Ovary (tissue), 9 donors: ENCODE data around the gene CCR6. TPM values are rescaled to one million over a fixed set of nuclear protein-coding genes. Genes with fewer than 3 reads are reported as not detected.

ENCODE experiments used
- DNase-seq, 5 donors: peaks; one replicate each; pipeline ENCODE4 v3.0.0-alpha.2; 2019 to 2020
- H3K27ac ChIP-seq, 2 donors: fragments of 200-600 bp; one replicate each; pipeline versions ENCODE4 v1.5.1 to v1.8.0; 2019 to 2022
- H3K27me3 ChIP-seq: fragments of 200-600 bp; one replicate; pipeline ENCODE4 v1.8.0; 2022
- H3K36me3 ChIP-seq: fragments of 200-600 bp; sonication (generic); one replicate; pipeline ENCODE4 v1.5.1; 2019
- H3K4me1 ChIP-seq: one replicate; pipeline ENCODE4 v1.8.1; 2013; ENCODE audit warnings: mild to moderate bottlenecking, moderate library complexity; ENCODE audit not compliant: insufficient read depth
- H3K4me3 ChIP-seq: fragments of 200-600 bp; sonication (generic); one replicate; pipeline ENCODE4 v1.5.1; 2017
- H3K9me3 ChIP-seq, 2 donors: fragments of 200-600 bp in 1 of 2; sonication (generic) in 1 of 2; one replicate each; pipeline versions ENCODE4 v1.5.1 to v1.8.1; 2013 to 2019; ENCODE audit warnings: mild to moderate bottlenecking in 1 of 2, moderate library complexity in 1 of 2
- CTCF ChIP-seq, 3 donors: fragments of 450-650 bp in 2 of 3; fragments of 200-600 bp in 1 of 3; IDR thresholded peaks; one replicate each; pipeline versions ENCODE4 v1.5.1 to v1.8.0; 2016 to 2022; ENCODE audit warnings: antibody characterized with exemption in 3 of 3, mild to moderate bottlenecking in 1 of 3
- EP300 ChIP-seq: sonication (generic); formaldehyde crosslinking; IDR thresholded peaks from one replicate; pipeline ENCODE4 v1.6.1; 2017; ENCODE audit warnings: antibody characterized with exemption
- POLR2A ChIP-seq: fragments of 450-650 bp; IDR thresholded peaks from one replicate; pipeline ENCODE4 v1.6.1; 2017; ENCODE audit warnings: antibody characterized with exemption, mild to moderate bottlenecking, moderate library complexity
- WGBS, 3 donors: extraction: QIAGEN DNeasy Blood & Tissue Kit in 1 of 3; methylation state at CpG; one replicate each; pipeline versions ENCODE4 v1.1.5 to v1.1.7; 2013 to 2017; 5-methylcytosine and 5-hydroxymethylcytosine counted together
- intact Hi-C, 4 donors: fragments of 100-400 bp; cut with DNase I; formaldehyde crosslinking; loops; one replicate each; pipeline versions ENCODE4 v1.11.0 to v1.15.1; 2022 to 2023
- polyA plus RNA-seq, 2 donors: library from polyadenylated mRNA; stranded (reverse); fragments of 200-250 nt in 1 of 2; fragments of 350-450 nt in 1 of 2; fragmentation: Illumina TruSeq in 1 of 2; extraction: RNeasy Lipid Tissue Mini Kit (QIAGEN cat#74804) in 1 of 2; gene quantifications; one replicate each; pipeline ENCODE4 v1.2.3, GENCODE V29; 2013 to 2014
- total RNA-seq, 7 donors: library from RNA; depleted of rRNA in 2 of 7; stranded (reverse); fragments of >200 nt in 2 of 7; fragmentation: NEBNext Ultra II Directional in 3 of 7; extraction: Animal tissue kit (Norgen Biotek cat#: 25700) in 3 of 7; gene quantifications; one replicate each; pipeline versions ENCODE4 v1.1.0 to v1.2.4, GENCODE V29; 2016 to 2023
- donor health status: DM: no; HTN: no; CAD: no; lungs with moderate emphysema.
- donor health status: DM: no; HTN: no; CAD: no.
- donor health status: Bipolar disorder and iron deficiency.
- donor health status: DM: yes; HTN: yes; CAD: no.
- donor health status: DM: no; HTN: no; CAD: no.
- donor health status: DM: yes; HTN: yes; CAD: no.

The CCR6 gene
- total and polyA plus RNA-seq, 9 donors, result 0.18 TPM; not detected in 8

- intact Hi-C loops, result loop anchor here in 1 of 4 donors (10.0 kb wide), 1 partner anchor 373 kb away; no protein-coding TSS in a partner anchor
- H3K4me3 ChIP-seq, result no peak overlapping the region
- no peak for DNase-seq
- no peak overlapping the region for H3K27ac ChIP-seq
- H3K4me1 ChIP-seq, result no peaks in the 10 kb centered on the region
- H3K9me3 ChIP-seq, result no peaks in the 10 kb centered on the region
- TF ChIP-seq CTCF (IDR thresholded peaks at IDR 0.05), result no peak
- TF ChIP-seq POLR2A, result no peak
- no peak for TF ChIP-seq EP300
- no peaks in the 10 kb centered on the region for H3K36me3 ChIP-seq
- no peaks in the 10 kb centered on the region for H3K27me3 ChIP-seq
Observed at GRCh38 chr6:167148021-167148420, 25.1 kb downstream of the CCR6 start.

- intact Hi-C loops, result loop anchor here in 1 of 4 donors (10.0 kb wide), 1 partner anchor 374 kb away; no protein-coding TSS in a partner anchor
- H3K27ac ChIP-seq, result no peak overlapping the region
- H3K9me3 ChIP-seq, result no peaks in the 10 kb centered on the region
- DNase-seq, result no peak
- H3K4me1 ChIP-seq, result no peaks in the 10 kb centered on the region
- TF ChIP-seq POLR2A (no peak), CTCF (IDR thresholded peaks at IDR 0.05) (no peak), EP300 (no peak)
- H3K27me3 ChIP-seq, result no peaks in the 10 kb centered on the region
- H3K36me3 ChIP-seq, result no peaks in the 10 kb centered on the region
- no peak overlapping the region for H3K4me3 ChIP-seq
- 74 to 82% (median 76%) methylated on average over 5 of the region's 5 CpGs for WGBS, 3 donors
Observed at GRCh38 chr6:167148997-167149396, 26.1 kb downstream of the CCR6 start.

GRCh38 chr6:167150941-167151549 is 28.1 kb downstream of the CCR6 start:
- WGBS, 3 donors, result 93 to 94% (median 94%) methylated on average over 6 of the region's 6 CpGs
- intact Hi-C loops, result loop anchor here in 1 of 4 donors (5.0 kb wide), 1 partner anchor 834 kb away; no protein-coding TSS in a partner anchor
- no peaks in the 10 kb centered on the region for H3K4me1 ChIP-seq
- H3K9me3 ChIP-seq, result no peaks in the 10 kb centered on the region
- no peak for DNase-seq
- H3K27me3 ChIP-seq, result no peaks in the 10 kb centered on the region
- no peaks in the 10 kb centered on the region for H3K36me3 ChIP-seq
- no peak overlapping the region for H3K4me3 ChIP-seq
- H3K27ac ChIP-seq, result no peak overlapping the region
- TF ChIP-seq POLR2A (no peak), CTCF (IDR thresholded peaks at IDR 0.05) (no peak), EP300 (no peak)

GRCh38 chr6:167151648-167152047 is 28.8 kb downstream of the CCR6 start:
- Histone ChIP-seq H3K27ac (no peak overlapping the region), H3K4me3 (no peak overlapping the region), H3K36me3 (no peaks in the 10 kb centered on the region), H3K4me1 (no peaks in the 10 kb centered on the region), H3K27me3 (no peaks in the 10 kb centered on the region), H3K9me3 (no peaks in the 10 kb centered on the region)
- TF ChIP-seq POLR2A (no peak), EP300 (no peak), CTCF (IDR thresholded peaks at IDR 0.05) (no peak)
- intact Hi-C loops, result loop anchor here in 1 of 4 donors (5.0 kb wide), 1 partner anchor 834 kb away; no protein-coding TSS in a partner anchor
- WGBS, 3 donors, result 89 to 92% (median 90%) methylated on average over 7 of the region's 7 CpGs
- DNase-seq, result no peak
